ENCODE data around the gene FOXQ1. TPM values are rescaled to one million over a fixed set of nuclear protein-coding genes. Genes with fewer than 3 reads are reported as not detected.

The FOXQ1 gene
- total and polyA plus RNA-seq, 2 of the 13 experiments (the other 11 are each of a cell fraction or from before 2014, with no cell fraction given), result 35.2 to 39.8 TPM

DNA sequence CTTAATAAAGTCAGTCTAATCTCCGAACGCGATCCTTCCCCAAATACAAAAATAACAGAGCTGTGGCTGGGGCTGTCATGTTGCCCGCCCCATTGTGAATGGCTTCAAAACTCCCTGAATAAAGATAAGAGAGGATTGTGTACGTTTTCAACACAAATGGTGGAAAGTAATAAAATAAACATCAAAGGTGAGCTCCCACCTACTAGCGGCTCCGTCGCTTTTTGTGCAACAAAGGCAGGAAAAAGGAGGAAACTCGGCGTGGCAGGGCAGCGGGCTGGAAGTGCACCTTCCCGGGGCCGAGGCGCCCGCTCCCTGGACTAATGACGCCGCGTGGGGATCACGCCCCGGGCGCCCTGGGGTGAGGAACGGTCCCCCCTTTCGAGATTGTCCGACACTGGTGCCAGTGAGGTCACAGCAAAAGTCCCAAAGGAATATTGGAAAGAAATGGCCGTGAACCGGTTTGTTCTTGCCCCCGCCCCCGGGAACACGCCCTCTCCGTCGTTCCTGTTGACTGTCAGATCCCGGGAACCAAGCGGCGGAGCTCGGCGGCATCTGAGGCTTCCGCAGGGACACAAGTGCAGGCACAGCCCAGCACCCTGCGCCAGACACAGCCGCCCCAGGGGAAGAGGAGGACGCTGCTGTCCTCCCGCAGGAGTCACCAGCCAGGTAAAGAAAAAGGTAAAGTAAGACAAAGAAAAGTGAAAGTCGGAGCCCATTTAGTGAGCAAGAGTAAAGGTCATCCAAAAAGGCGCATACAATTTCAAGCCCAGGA, 1.1 kb upstream of the FOXQ1 start (continued):
- TF ChIP-seq, protein P1, sequence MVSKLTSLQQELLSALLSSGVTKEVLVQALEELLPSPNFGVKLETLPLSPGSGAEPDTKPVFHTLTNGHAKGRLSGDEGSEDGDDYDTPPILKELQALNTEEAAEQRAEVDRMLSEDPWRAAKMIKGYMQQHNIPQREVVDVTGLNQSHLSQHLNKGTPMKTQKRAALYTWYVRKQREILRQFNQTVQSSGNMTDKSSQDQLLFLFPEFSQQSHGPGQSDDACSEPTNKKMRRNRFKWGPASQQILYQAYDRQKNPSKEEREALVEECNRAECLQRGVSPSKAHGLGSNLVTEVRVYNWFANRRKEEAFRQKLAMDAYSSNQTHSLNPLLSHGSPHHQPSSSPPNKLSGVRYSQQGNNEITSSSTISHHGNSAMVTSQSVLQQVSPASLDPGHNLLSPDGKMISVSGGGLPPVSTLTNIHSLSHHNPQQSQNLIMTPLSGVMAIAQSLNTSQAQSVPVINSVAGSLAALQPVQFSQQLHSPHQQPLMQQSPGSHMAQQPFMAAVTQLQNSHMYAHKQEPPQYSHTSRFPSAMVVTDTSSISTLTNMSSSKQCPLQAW (CRISPR knock-in tag; IDR thresholded peaks at IDR 0.05), result peak; percentile 58; the same call in 1 of the 2 replicates
- TF ChIP-seq, protein P2, sequence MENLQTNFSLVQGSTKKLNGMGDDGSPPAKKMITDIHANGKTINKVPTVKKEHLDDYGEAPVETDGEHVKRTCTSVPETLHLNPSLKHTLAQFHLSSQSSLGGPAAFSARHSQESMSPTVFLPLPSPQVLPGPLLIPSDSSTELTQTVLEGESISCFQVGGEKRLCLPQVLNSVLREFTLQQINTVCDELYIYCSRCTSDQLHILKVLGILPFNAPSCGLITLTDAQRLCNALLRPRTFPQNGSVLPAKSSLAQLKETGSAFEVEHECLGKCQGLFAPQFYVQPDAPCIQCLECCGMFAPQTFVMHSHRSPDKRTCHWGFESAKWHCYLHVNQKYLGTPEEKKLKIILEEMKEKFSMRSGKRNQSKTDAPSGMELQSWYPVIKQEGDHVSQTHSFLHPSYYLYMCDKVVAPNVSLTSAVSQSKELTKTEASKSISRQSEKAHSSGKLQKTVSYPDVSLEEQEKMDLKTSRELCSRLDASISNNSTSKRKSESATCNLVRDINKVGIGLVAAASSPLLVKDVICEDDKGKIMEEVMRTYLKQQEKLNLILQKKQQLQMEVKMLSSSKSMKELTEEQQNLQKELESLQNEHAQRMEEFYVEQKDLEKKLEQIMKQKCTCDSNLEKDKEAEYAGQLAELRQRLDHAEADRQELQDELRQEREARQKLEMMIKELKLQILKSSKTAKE (CRISPR knock-in tag; IDR thresholded peaks at IDR 0.05; ENCODE audit: borderline replicate concordance), result peak; percentile 58; the same call in 1 of the 2 replicates
- TF ChIP-seq FOXK2 (IDR thresholded peaks at IDR 0.05) (peak; percentile 63; the same call in 1 of the 2 replicates), EZH2 (conservative IDR thresholded peaks at IDR 0.05; ENCODE audit: low read depth, low read length) (no peak), SCMH1 (CRISPR knock-in tag; IDR thresholded peaks at IDR 0.05; ENCODE audit: borderline replicate concordance) (no peak), KLF6 (CRISPR knock-in tag; IDR thresholded peaks at IDR 0.05) (no peak), MAZ (IDR thresholded peaks at IDR 0.05; ENCODE audit: borderline replicate concordance, low read depth, low read length) (peak; percentile 70), MAZ (CRISPR knock-in tag; IDR thresholded peaks at IDR 0.05; ENCODE audit: low read depth) (peak; percentile 70; the same call in 1 of the 2 replicates), EP300 (IDR thresholded peaks at IDR 0.05; ENCODE audit: low read depth in 2 of 2, low read length in 2 of 2) (peak; percentile 40 to 56; a peak in 2 of 4 replicates), EP300 (CRISPR knock-in tag; IDR thresholded peaks at IDR 0.05; ENCODE audit: borderline replicate concordance) (no peak; the same call in 1 of the 2 replicates), ZKSCAN5 (CRISPR knock-in tag; IDR thresholded peaks at IDR 0.05) (no peak), SP1 (IDR thresholded peaks at IDR 0.05) (no peak), SP1 (CRISPR knock-in tag; IDR thresholded peaks at IDR 0.05) (peak; percentile 69), SSRP1 (CRISPR knock-in tag; IDR thresholded peaks at IDR 0.05) (no peak), HMG20A (CRISPR knock-in tag; IDR thresholded peaks at IDR 0.05; ENCODE audit: borderline replicate concordance) (peak; percentile 58; the same call in 1 of the 2 replicates), ZNF451 (CRISPR knock-in tag; IDR thresholded peaks at IDR 0.05) (peak; percentile 71; the same call in 1 of the 2 replicates)
- TF ChIP-seq, protein P3, sequence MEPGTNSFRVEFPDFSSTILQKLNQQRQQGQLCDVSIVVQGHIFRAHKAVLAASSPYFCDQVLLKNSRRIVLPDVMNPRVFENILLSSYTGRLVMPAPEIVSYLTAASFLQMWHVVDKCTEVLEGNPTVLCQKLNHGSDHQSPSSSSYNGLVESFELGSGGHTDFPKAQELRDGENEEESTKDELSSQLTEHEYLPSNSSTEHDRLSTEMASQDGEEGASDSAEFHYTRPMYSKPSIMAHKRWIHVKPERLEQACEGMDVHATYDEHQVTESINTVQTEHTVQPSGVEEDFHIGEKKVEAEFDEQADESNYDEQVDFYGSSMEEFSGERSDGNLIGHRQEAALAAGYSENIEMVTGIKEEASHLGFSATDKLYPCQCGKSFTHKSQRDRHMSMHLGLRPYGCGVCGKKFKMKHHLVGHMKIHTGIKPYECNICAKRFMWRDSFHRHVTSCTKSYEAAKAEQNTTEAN (CRISPR knock-in tag; conservative IDR thresholded peaks at IDR 0.05), result peak; percentile 41
- TF ChIP-seq, protein P4, sequence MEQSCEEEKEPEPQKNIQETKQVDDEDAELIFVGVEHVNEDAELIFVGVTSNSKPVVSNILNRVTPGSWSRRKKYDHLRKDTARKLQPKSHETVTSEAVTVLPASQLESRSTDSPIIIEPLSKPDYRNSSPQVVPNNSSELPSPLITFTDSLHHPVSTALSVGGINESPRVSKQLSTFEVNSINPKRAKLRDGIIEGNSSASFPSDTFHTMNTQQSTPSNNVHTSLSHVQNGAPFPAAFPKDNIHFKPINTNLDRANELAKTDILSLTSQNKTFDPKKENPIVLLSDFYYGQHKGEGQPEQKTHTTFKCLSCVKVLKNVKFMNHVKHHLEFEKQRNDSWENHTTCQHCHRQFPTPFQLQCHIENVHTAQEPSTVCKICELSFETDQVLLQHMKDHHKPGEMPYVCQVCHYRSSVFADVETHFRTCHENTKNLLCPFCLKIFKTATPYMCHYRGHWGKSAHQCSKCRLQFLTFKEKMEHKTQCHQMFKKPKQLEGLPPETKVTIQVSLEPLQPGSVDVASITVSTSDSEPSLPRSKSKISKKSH (CRISPR knock-in tag; IDR thresholded peaks at IDR 0.05; ENCODE audit: borderline replicate concordance), result peak; percentile 41; the same call in 1 of the 2 replicates
- TF ChIP-seq, protein P5, sequence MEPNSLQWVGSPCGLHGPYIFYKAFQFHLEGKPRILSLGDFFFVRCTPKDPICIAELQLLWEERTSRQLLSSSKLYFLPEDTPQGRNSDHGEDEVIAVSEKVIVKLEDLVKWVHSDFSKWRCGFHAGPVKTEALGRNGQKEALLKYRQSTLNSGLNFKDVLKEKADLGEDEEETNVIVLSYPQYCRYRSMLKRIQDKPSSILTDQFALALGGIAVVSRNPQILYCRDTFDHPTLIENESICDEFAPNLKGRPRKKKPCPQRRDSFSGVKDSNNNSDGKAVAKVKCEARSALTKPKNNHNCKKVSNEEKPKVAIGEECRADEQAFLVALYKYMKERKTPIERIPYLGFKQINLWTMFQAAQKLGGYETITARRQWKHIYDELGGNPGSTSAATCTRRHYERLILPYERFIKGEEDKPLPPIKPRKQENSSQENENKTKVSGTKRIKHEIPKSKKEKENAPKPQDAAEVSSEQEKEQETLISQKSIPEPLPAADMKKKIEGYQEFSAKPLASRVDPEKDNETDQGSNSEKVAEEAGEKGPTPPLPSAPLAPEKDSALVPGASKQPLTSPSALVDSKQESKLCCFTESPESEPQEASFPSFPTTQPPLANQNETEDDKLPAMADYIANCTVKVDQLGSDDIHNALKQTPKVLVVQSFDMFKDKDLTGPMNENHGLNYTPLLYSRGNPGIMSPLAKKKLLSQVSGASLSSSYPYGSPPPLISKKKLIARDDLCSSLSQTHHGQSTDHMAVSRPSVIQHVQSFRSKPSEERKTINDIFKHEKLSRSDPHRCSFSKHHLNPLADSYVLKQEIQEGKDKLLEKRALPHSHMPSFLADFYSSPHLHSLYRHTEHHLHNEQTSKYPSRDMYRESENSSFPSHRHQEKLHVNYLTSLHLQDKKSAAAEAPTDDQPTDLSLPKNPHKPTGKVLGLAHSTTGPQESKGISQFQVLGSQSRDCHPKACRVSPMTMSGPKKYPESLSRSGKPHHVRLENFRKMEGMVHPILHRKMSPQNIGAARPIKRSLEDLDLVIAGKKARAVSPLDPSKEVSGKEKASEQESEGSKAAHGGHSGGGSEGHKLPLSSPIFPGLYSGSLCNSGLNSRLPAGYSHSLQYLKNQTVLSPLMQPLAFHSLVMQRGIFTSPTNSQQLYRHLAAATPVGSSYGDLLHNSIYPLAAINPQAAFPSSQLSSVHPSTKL (CRISPR knock-in tag; IDR thresholded peaks at IDR 0.05), result peak; percentile 23; the same call in 1 of the 2 replicates
